ENCODE data around the gene LDHAL6A. TPM values are rescaled to one million over a fixed set of nuclear protein-coding genes. Genes with fewer than 3 reads are reported as not detected.

The LDHAL6A gene
- total RNA-seq, 4 donors from 2014 or later, result not detected

GRCh38 chr11:18501629-18502028, 46.0 kb downstream of the LDHAL6A start:
- intact Hi-C loops (cut with DNase I; ENCODE audit: low total_unique reads), result no loop called here
- 94 to 100% methylated on average over 1 of the region's 1 CpG for WGBS, 2 donors
- H3K4me3 ChIP-seq (ENCODE audit: low read depth, poor library complexity, severe bottlenecking), result no peak overlapping the region
- no peak for DNase-seq (ENCODE audit: low spot score in 2 of 2)
- no peak for TF ChIP-seq POLR2A (IDR thresholded peaks at IDR 0.05)
- no peak for TF ChIP-seq CTCF (IDR thresholded peaks at IDR 0.05)

GRCh38 chr11:18502352-18502751, 46.7 kb downstream of the LDHAL6A start:
- H3K4me3 ChIP-seq (ENCODE audit: low read depth, poor library complexity, severe bottlenecking), result no peak overlapping the region
- DNase-seq (ENCODE audit: low spot score in 2 of 2), result no peak
- TF ChIP-seq POLR2A (IDR thresholded peaks at IDR 0.05), result no peak
- intact Hi-C loops (cut with DNase I; ENCODE audit: low total_unique reads), result no loop called here

GRCh38 chr11:18521122-18521521, 65.5 kb downstream of the LDHAL6A start:
- intact Hi-C loops (cut with DNase I; ENCODE audit: low total_unique reads), result loop anchor here (10.0 kb wide), 1 partner anchor 54 kb away; no protein-coding TSS in a partner anchor
- no peak for DNase-seq (ENCODE audit: low spot score in 2 of 2)
- TF ChIP-seq CTCF (IDR thresholded peaks at IDR 0.05), result no peak
- no peak for TF ChIP-seq POLR2A (IDR thresholded peaks at IDR 0.05)
- 94 to 99% methylated on average over 3 of the region's 3 CpGs for WGBS, 2 donors
- no peak overlapping the region for H3K4me3 ChIP-seq (ENCODE audit: low read depth, poor library complexity, severe bottlenecking)

- intact Hi-C loops (cut with DNase I; ENCODE audit: low total_unique reads), result loop anchor here (10.0 kb wide), 1 partner anchor 52 kb away; no protein-coding TSS in a partner anchor
- WGBS, 2 donors, result 72 to 78% methylated on average over 4 of the region's 4 CpGs
- no peak for DNase-seq (ENCODE audit: low spot score in 2 of 2)
- H3K4me3 ChIP-seq (ENCODE audit: low read depth, poor library complexity, severe bottlenecking), result no peak overlapping the region
- TF ChIP-seq CTCF (IDR thresholded peaks at IDR 0.05) (no peak), POLR2A (IDR thresholded peaks at IDR 0.05) (no peak)
Measured at GRCh38 chr11:18522388-18522787, 66.7 kb downstream of the LDHAL6A start.

GRCh38 chr11:18523084-18523483, 67.4 kb downstream of the LDHAL6A start:
- WGBS, 2 donors, result 66 to 75% methylated on average over 3 of the region's 3 CpGs
- DNase-seq (ENCODE audit: low spot score in 2 of 2), result no peak
- TF ChIP-seq POLR2A (IDR thresholded peaks at IDR 0.05) (no peak), CTCF (IDR thresholded peaks at IDR 0.05) (no peak)
- intact Hi-C loops (cut with DNase I; ENCODE audit: low total_unique reads), result loop anchor here (10.0 kb wide), 1 partner anchor 52 kb away; no protein-coding TSS in a partner anchor
- H3K4me3 ChIP-seq (ENCODE audit: low read depth, poor library complexity, severe bottlenecking), result no peak overlapping the region

GRCh38 chr11:18524248-18524647, 68.6 kb downstream of the LDHAL6A start:
- no peak for DNase-seq (ENCODE audit: low spot score in 2 of 2)
- no peak overlapping the region for H3K4me3 ChIP-seq (ENCODE audit: low read depth, poor library complexity, severe bottlenecking)
- no peak for TF ChIP-seq POLR2A (IDR thresholded peaks at IDR 0.05)
- intact Hi-C loops (cut with DNase I; ENCODE audit: low total_unique reads), result loop anchor here (10.0 kb wide), 1 partner anchor 51 kb away; no protein-coding TSS in a partner anchor
- 83 to 95% methylated on average over 1 of the region's 1 CpG for WGBS, 2 donors

GRCh38 chr11:18526130-18526520, 70.5 kb downstream of the LDHAL6A start:
- TF ChIP-seq CTCF (IDR thresholded peaks at IDR 0.05) (no peak), POLR2A (IDR thresholded peaks at IDR 0.05) (no peak)
- 0 to 1% methylated on average over 8 of the region's 8 CpGs for WGBS, 2 donors
- peak overlapping the region; percentile 86 for H3K4me3 ChIP-seq (ENCODE audit: low read depth, poor library complexity, severe bottlenecking)
- no peak for DNase-seq (ENCODE audit: low spot score in 2 of 2)
- intact Hi-C loops (cut with DNase I; ENCODE audit: low total_unique reads), result loop anchor here (10.0 kb wide), 1 partner anchor 49 kb away; no protein-coding TSS in a partner anchor

All from lower leg skin (tissue), 4 donors.